ENCODE measurements around the gene BOLL.
"Not testable (repeated sequence)": the region's sequence is repeated elsewhere in the genome, so short reads cannot be mapped to it uniquely, and the experiment has no call there.

BOLL gene

GRCh38 chr2:197713271-197713670 lies 71.8 kb downstream of the BOLL start:
- Histone ChIP-seq H3K9me3 (replicated peaks; ENCODE audit: low read length) (no peaks in the 10 kb centered on the region), H3K4me3 (ENCODE audit: low read length) (no peak overlapping the region), H3K4me2 (ENCODE audit: low read length) (no peak overlapping the region), H3K9ac (ENCODE audit: low read depth, low read length) (no peak overlapping the region), H3K36me3 (ENCODE audit: insufficient read depth, low read length) (peaks cover 5% of the 10 kb centered on the region), H3K27me3 (ENCODE audit: control insufficient read depth, insufficient read depth, low read length) (no peaks in the 10 kb centered on the region), H3K4me1 (ENCODE audit: control insufficient read depth, insufficient read depth, low read length) (peaks cover 12% of the 10 kb centered on the region)

GRCh38 chr2:197711578-197711977 lies 73.5 kb downstream of the BOLL start:
- Histone ChIP-seq H3K4me1 (ENCODE audit: control insufficient read depth, insufficient read depth, low read length) (peaks cover 22% of the 10 kb centered on the region), H3K27me3 (ENCODE audit: control insufficient read depth, insufficient read depth, low read length) (no peaks in the 10 kb centered on the region)

DNA sequence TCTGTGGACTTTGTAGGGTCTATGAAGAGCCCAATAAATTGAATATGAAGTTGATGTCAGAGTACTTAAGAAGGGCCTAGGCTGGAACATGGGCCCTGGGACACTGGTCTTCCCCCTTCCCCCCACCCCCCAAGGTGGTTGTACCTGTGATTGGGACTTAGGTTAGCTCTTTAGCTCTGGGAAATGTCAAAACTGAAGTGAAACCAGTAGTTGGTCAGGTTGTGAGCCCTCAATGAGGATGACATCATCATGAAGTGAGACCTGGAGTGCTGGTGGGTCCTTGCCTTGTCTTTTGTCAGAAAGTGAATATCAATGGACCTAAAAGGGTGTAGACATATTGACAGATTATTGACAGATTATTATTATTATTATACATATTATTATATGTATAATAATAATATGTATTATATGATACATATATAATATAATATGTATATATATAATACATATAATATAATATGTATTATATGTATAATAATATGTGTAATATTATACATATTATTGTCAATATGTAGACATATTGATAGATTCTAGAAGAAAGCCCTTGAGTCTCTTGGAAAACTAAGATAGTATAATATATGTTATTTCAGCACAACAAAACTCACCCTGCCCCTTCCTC lies 74.6 kb downstream of the BOLL start:
- Histone ChIP-seq H3K36me3 (ENCODE audit: insufficient read depth, low read length) (peaks cover 5% of the 10 kb centered on the region), H3K27me3 (ENCODE audit: control insufficient read depth, insufficient read depth, low read length) (no peaks in the 10 kb centered on the region), H3K4me1 (ENCODE audit: control insufficient read depth, insufficient read depth, low read length) (peaks cover 23% of the 10 kb centered on the region), H3K9me3 (replicated peaks; ENCODE audit: low read length) (no peaks in the 10 kb centered on the region), H3K4me3 (ENCODE audit: low read length) (no peak overlapping the region), H3K4me2 (ENCODE audit: low read length) (no peak overlapping the region), H3K9ac (ENCODE audit: low read depth, low read length) (no peak overlapping the region)

More at GRCh38 chr2:197711578-197711977, 73.5 kb downstream of the BOLL start:
- Histone ChIP-seq H3K4me3 (ENCODE audit: low read length) (no peak overlapping the region), H3K4me2 (ENCODE audit: low read length) (no peak overlapping the region), H3K36me3 (ENCODE audit: insufficient read depth, low read length) (peaks cover 5% of the 10 kb centered on the region), H3K9me3 (replicated peaks; ENCODE audit: low read length) (no peaks in the 10 kb centered on the region), H3K9ac (ENCODE audit: low read depth, low read length) (no peak overlapping the region)

- not testable (repeated sequence) for H3K36me3 ChIP-seq (ENCODE audit: insufficient read depth, low read length); H3K27me3 ChIP-seq (ENCODE audit: control insufficient read depth, insufficient read depth, low read length); H3K4me3 ChIP-seq (ENCODE audit: low read length); H3K9ac ChIP-seq (ENCODE audit: low read depth, low read length); H3K9me3 ChIP-seq (replicated peaks; ENCODE audit: low read length)
- peak overlapping the region; percentile 99 for H3K4me2 ChIP-seq (ENCODE audit: low read length)
- H3K4me1 ChIP-seq (ENCODE audit: control insufficient read depth, insufficient read depth, low read length) = peaks cover 23% of the 10 kb centered on the region
These were observed 76.0 kb downstream of the BOLL start for GRCh38 chr2:197709140-197709539.

DNA sequence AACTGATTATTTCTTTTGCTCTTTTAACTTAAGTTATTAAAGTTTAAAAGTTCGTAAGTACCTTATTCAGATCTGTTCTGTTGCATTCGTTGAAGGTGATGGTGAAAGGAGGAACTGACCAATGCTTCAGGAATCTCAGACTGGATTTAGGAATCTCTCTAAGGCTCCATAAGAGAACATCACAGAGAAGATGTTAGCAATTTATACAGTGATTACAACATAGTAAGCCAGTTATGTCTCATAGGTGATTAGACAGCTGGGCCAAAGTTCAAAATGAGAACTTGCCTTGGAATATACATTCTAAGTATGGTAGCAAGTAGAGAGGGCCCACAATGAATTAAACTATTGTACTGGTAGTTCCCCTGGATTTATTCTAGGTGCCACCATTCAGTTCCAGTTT lies 76.8 kb downstream of the BOLL start:
- peaks cover 23% of the 10 kb centered on the region for H3K4me1 ChIP-seq (ENCODE audit: control insufficient read depth, insufficient read depth, low read length)
- H3K36me3 ChIP-seq (ENCODE audit: insufficient read depth, low read length) = peaks cover 5% of the 10 kb centered on the region
- H3K27me3 ChIP-seq (ENCODE audit: control insufficient read depth, insufficient read depth, low read length) = no peaks in the 10 kb centered on the region
- peak overlapping the region; percentile 19 for H3K4me3 ChIP-seq (ENCODE audit: low read length)
- H3K4me2 ChIP-seq (ENCODE audit: low read length) = peak overlapping the region; percentile 99
- no peaks in the 10 kb centered on the region for H3K9me3 ChIP-seq (replicated peaks; ENCODE audit: low read length)
- peak overlapping the region; percentile 83 for H3K9ac ChIP-seq (ENCODE audit: low read depth, low read length)

DNA sequence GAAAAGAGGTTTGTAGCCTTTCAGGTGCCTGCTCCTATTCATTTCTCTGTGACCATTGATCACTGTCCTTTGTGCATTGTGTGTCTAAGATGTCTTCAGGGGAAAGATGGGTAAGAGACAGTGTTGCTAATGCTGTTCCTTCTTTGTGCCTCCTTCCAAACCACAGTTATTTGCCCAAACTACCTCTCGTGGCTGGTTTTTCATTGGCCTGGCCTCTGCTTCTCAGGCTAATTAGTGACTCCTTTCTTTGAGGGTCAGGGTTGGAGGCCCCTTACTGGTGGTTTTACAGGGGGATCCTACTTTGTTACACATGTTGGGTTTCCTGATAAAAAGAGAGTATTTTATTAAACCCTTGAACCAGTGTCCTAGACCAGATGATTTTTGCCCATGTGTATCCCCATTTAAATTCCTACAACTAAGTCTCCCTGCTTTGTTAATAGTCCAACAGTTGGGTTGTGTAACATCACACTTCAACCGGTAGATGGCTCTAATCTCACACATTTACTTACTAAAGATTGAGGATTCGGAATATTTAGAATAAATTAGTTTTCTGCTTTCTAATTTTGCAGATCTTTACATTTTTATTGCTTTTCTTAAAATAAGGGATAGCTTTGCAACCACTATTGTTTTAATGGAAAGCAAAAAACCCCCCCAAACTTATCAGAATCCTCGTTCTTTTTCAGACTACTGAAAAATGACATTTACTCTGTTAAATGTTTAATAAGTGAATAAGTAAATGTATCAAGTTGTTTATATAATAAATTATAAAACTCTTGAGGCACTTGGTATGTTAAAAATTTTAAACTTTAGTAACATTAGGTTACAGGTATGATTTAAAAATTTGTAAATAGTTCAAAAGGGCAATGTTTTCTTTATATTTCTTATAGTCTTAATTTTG lies 77.6 kb downstream of the BOLL start:
- H3K9ac ChIP-seq (ENCODE audit: low read depth, low read length) = peak overlapping the region; percentile 83
- no peaks in the 10 kb centered on the region for H3K9me3 ChIP-seq (replicated peaks; ENCODE audit: low read length)
- H3K4me1 ChIP-seq (ENCODE audit: control insufficient read depth, insufficient read depth, low read length) = peaks cover 23% of the 10 kb centered on the region
- no peaks in the 10 kb centered on the region for H3K27me3 ChIP-seq (ENCODE audit: control insufficient read depth, insufficient read depth, low read length)
- H3K36me3 ChIP-seq (ENCODE audit: insufficient read depth, low read length) = peaks cover 5% of the 10 kb centered on the region
- H3K4me2 ChIP-seq (ENCODE audit: low read length) = peak overlapping the region; percentile 99
- peak overlapping the region; percentile 99 for H3K4me3 ChIP-seq (ENCODE audit: low read length)

DNA sequence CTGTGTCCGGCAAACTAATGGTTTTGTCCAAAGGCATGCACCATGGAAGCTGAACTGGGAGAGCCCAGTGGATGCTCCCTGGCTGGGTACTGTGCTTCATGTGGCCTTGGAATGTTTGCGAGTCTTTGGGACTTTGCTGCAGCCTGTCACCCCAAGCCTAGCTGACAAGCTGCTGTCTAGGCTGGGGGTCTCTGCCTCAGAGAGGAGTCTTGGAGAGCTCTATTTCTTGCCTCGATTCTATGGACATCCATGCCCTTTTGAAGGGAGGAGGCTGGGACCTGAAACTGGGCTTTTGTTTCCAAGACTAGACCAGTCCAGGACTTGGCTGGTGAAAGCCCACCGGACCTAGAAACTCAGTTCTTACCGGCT lies 78.3 kb downstream of the BOLL start:
- Histone ChIP-seq H3K4me2 (ENCODE audit: low read length) (peak overlapping the region; percentile 99), H3K4me1 (ENCODE audit: control insufficient read depth, insufficient read depth, low read length) (peaks cover 23% of the 10 kb centered on the region), H3K36me3 (ENCODE audit: insufficient read depth, low read length) (peaks cover 5% of the 10 kb centered on the region), H3K27me3 (ENCODE audit: control insufficient read depth, insufficient read depth, low read length) (no peaks in the 10 kb centered on the region), H3K9me3 (replicated peaks; ENCODE audit: low read length) (no peaks in the 10 kb centered on the region), H3K9ac (ENCODE audit: low read depth, low read length) (peak overlapping the region; percentile 83), H3K4me3 (ENCODE audit: low read length) (peak overlapping the region; percentile 99)

- Histone ChIP-seq H3K36me3 (ENCODE audit: insufficient read depth, low read length) (peaks cover 5% of the 10 kb centered on the region), H3K9me3 (replicated peaks; ENCODE audit: low read length) (no peaks in the 10 kb centered on the region), H3K4me2 (ENCODE audit: low read length) (peak overlapping the region; percentile 99), H3K9ac (ENCODE audit: low read depth, low read length) (peak overlapping the region; percentile 83), H3K27me3 (ENCODE audit: control insufficient read depth, insufficient read depth, low read length) (no peaks in the 10 kb centered on the region), H3K4me1 (ENCODE audit: control insufficient read depth, insufficient read depth, low read length) (peaks cover 19% of the 10 kb centered on the region), H3K4me3 (ENCODE audit: low read length) (peak overlapping the region; percentile 99)
These were observed 78.9 kb downstream of the BOLL start for GRCh38 chr2:197705912-197706838.

GRCh38 chr2:197705121-197705911 lies 79.8 kb downstream of the BOLL start, which contains the start of gene MARS2:
MARS2 (plus strand) TSS chr2:197705369; CDS start chr2:197705406, 37 bp downstream.
- peaks cover 17% of the 10 kb centered on the region for H3K4me1 ChIP-seq (ENCODE audit: control insufficient read depth, insufficient read depth, low read length)
- H3K9ac ChIP-seq (ENCODE audit: low read depth, low read length) = peak within 1 kb of the TSS; percentile 87
- H3K36me3 ChIP-seq (ENCODE audit: insufficient read depth, low read length) = peaks cover 5% of the 10 kb centered on the region
- H3K9me3 ChIP-seq (replicated peaks; ENCODE audit: low read length) = no peaks in the 10 kb centered on the region
- no peaks in the 10 kb centered on the region for H3K27me3 ChIP-seq (ENCODE audit: control insufficient read depth, insufficient read depth, low read length)
- H3K4me2 ChIP-seq (ENCODE audit: low read length) = peak within 1 kb of the TSS; percentile 99
- peak within 1 kb of the TSS; percentile 99 for H3K4me3 ChIP-seq (ENCODE audit: low read length)

GRCh38 chr2:197704434-197705120 lies 80.5 kb downstream of the BOLL start:
- no peaks in the 10 kb centered on the region for H3K36me3 ChIP-seq (ENCODE audit: insufficient read depth, low read length)

More at GRCh38 chr2:197704434-197705120, 80.5 kb downstream of the BOLL start:
- peaks cover 17% of the 10 kb centered on the region for H3K4me1 ChIP-seq (ENCODE audit: control insufficient read depth, insufficient read depth, low read length)
- peak overlapping the region; percentile 99 for H3K4me2 ChIP-seq (ENCODE audit: low read length)
- peak overlapping the region; percentile 87 for H3K9ac ChIP-seq (ENCODE audit: low read depth, low read length)
- H3K4me3 ChIP-seq (ENCODE audit: low read length) = peak overlapping the region; percentile 99
- H3K9me3 ChIP-seq (replicated peaks; ENCODE audit: low read length) = no peaks in the 10 kb centered on the region
- H3K27me3 ChIP-seq (ENCODE audit: control insufficient read depth, insufficient read depth, low read length) = no peaks in the 10 kb centered on the region

Data from skeletal muscle satellite cell (primary cell).